Esophagus muscularis mucosa (tissue), 4 donors: ENCODE measurements around the gene DPYSL4.

ENCODE experiments used
- EP300 ChIP-seq: sonication (generic); formaldehyde crosslinking; IDR thresholded peaks from one replicate; pipeline ENCODE4 v1.6.1; 2017; ENCODE audit warnings: antibody characterized with exemption
- POLR2AphosphoS5 ChIP-seq, 2 donors: sonication (generic); formaldehyde crosslinking; IDR thresholded peaks; one replicate each; pipeline ENCODE4 v1.6.1; 2017; ENCODE audit warnings: antibody characterized with exemption in 2 of 2
- TF ChIP-seq, protein P1 (sequence below), 3 experiments: fragments of 200-600 bp in 2 of 3; fragments of 450-650 bp in 1 of 3; sonication (generic) in 2 of 3; IDR thresholded peaks; one replicate each; pipeline ENCODE4 v1.5.1; 2017 to 2019; ENCODE audit warnings: antibody characterized with exemption in 3 of 3, mild to moderate bottlenecking in 2 of 3, moderate library complexity in 1 of 3

- TF ChIP-seq, protein P1, sequence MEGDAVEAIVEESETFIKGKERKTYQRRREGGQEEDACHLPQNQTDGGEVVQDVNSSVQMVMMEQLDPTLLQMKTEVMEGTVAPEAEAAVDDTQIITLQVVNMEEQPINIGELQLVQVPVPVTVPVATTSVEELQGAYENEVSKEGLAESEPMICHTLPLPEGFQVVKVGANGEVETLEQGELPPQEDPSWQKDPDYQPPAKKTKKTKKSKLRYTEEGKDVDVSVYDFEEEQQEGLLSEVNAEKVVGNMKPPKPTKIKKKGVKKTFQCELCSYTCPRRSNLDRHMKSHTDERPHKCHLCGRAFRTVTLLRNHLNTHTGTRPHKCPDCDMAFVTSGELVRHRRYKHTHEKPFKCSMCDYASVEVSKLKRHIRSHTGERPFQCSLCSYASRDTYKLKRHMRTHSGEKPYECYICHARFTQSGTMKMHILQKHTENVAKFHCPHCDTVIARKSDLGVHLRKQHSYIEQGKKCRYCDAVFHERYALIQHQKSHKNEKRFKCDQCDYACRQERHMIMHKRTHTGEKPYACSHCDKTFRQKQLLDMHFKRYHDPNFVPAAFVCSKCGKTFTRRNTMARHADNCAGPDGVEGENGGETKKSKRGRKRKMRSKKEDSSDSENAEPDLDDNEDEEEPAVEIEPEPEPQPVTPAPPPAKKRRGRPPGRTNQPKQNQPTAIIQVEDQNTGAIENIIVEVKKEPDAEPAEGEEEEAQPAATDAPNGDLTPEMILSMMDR (IDR thresholded peaks at IDR 0.05) = no peak
- no peak for TF ChIP-seq POLR2AphosphoS5 (IDR thresholded peaks at IDR 0.05)
- no peak for TF ChIP-seq EP300
These were observed 36.0 kb upstream of the DPYSL4 start for GRCh38 chr10:132150777-132151176.
